Fibroblast of lung (primary cell): ENCODE results near the gene PHF2. TPM values are rescaled to one million over a fixed set of nuclear protein-coding genes. Genes with fewer than 3 reads are reported as not detected.

ENCODE experiments used
- DNase-seq, 2 donors: peaks; one replicate each; pipeline versions ENCODE4 v3.0.0 to v3.0.0-alpha.2; 2010; ENCODE audit warnings: low read depth in 2 of 2
- H2AFZ ChIP-seq: 2 replicates; pipeline ENCODE4 v1.5.1; 2012; ENCODE audit warnings: low read length, control low read depth, inconsistent platforms
- H3K27ac ChIP-seq: 2 replicates; pipeline ENCODE4 v1.5.1; 2011; ENCODE audit warnings: low read length, control low read depth; ENCODE audit not compliant: insufficient read depth
- H3K27me3 ChIP-seq: 2 replicates; pipeline ENCODE4 v1.5.1; 2011; ENCODE audit warnings: mild to moderate bottlenecking, low read length; ENCODE audit not compliant: control insufficient read depth, insufficient read depth
- H3K36me3 ChIP-seq: 2 replicates; pipeline ENCODE4 v1.5.1; 2011; ENCODE audit warnings: low read length; ENCODE audit not compliant: control insufficient read depth, insufficient read depth
- H3K4me1 ChIP-seq: 2 replicates; pipeline ENCODE4 v1.5.1; 2011; ENCODE audit warnings: low read length; ENCODE audit not compliant: control insufficient read depth, insufficient read depth; ENCODE audit errors: extremely low read depth
- H3K4me2 ChIP-seq: 2 replicates; pipeline ENCODE4 v1.5.1; 2011; ENCODE audit warnings: low read length, control low read depth; ENCODE audit not compliant: insufficient read depth; ENCODE audit errors: extremely low read depth
- H3K4me3 ChIP-seq, 4 experiments: fragments of 200-600 bp in 1 of 4; sonication (generic) in 1 of 4; replicated peaks in 1 of 4; 2 replicates each; pipeline ENCODE4 v1.5.1; 2011 to 2016; ENCODE audit warnings: low read length in 4 of 4, low read depth in 3 of 4, mild to moderate bottlenecking in 3 of 4, control low read depth in 2 of 4, inconsistent platforms in 1 of 4, mixed read lengths in 1 of 4; ENCODE audit not compliant: insufficient read depth in 1 of 4; ENCODE audit errors: control extremely low read depth in 1 of 4
- H3K79me2 ChIP-seq: 2 replicates; pipeline ENCODE4 v1.5.1; 2012; ENCODE audit warnings: mild to moderate bottlenecking, low read length, inconsistent platforms; ENCODE audit not compliant: control insufficient read depth, insufficient read depth
- H3K9ac ChIP-seq: 2 replicates; pipeline ENCODE4 v1.5.1; 2011; ENCODE audit warnings: mild to moderate bottlenecking, low read length, control low read depth; ENCODE audit not compliant: insufficient read depth
- H3K9me3 ChIP-seq: 2 replicates; pipeline ENCODE4 v1.5.1; 2012; ENCODE audit warnings: low read depth, low read length; ENCODE audit not compliant: control insufficient read depth, insufficient read depth
- H4K20me1 ChIP-seq: 2 replicates; pipeline ENCODE4 v1.5.1; 2011; ENCODE audit warnings: low read length; ENCODE audit not compliant: control insufficient read depth, insufficient read depth; ENCODE audit errors: extremely low read depth
- EZH2 ChIP-seq: IDR thresholded peaks from 2 replicates; pipeline ENCODE4 v1.5.1; 2012; ENCODE audit warnings: low read length, control low read depth, mild to moderate bottlenecking; ENCODE audit errors: missing control alignments
- polyA plus RNA-seq, 2 donors: library from polyadenylated mRNA; depleted of rRNA in 1 of 2; stranded (reverse) in 1 of 2; unstranded in 1 of 2; fragments of >200 nt; gene quantifications; 2 replicates each; pipeline ENCODE4 v1.2.1, GENCODE V29; 2011 to 2012; ENCODE audit warnings: missing spikeins in 1 of 2
- total RNA-seq: library from RNA; depleted of rRNA; stranded (reverse); fragments of >200 nt; gene quantifications from 2 replicates; pipeline ENCODE4 v1.2.1, GENCODE V29; 2014
- TF ChIP-seq, protein P1 (sequence below), 2 donors: IDR thresholded peaks in 1 of 2; conservative IDR thresholded peaks in 1 of 2; 1 replicate in 1 of 2; 2 replicates in 1 of 2; pipeline ENCODE4 v1.5.1; 2011 to 2012; ENCODE audit warnings: low read length in 2 of 2, control low read depth in 1 of 2, inconsistent platforms in 1 of 2, low read depth in 1 of 2, mild to moderate bottlenecking in 1 of 2

Gene PHF2
- total and polyA plus RNA-seq, 2 donors (not counting 1 experiment from before 2014, with no cell fraction given) = 9.2 to 13.4 TPM

DNA sequence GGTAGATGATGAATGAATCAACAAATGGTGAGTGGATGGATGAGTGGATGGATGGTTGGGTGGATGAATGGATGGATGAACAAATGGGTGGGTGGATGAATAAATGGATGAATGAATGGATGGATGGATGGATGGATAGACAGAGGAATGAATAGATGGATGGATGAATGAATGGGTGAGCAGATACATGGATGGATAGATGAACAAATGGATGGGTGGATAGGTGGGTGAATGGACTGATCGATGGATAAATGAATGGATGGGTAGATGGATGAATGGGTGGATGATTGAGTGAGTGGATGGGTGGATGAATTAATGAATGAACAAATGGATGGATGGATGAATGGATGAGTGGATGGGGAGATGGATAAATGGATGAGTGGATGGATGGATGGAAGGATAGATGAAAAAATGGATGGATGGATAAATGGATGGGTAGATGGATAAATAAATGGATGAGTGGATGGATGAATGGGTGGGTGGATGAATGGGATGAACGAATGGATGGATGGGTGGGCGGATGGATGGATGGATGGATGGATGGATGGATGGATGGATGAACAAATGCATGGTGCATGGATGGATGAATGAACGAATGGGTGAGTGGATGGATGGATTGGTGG lies 85.7 kb downstream of the PHF2 start:
- no peak for DNase-seq
- Histone ChIP-seq H3K9ac (no peak overlapping the region), H3K4me2 (no peak overlapping the region), H3K9me3 (no peaks in the 10 kb centered on the region), H3K27ac (no peak overlapping the region), H3K79me2 (no peaks in the 10 kb centered on the region), H3K4me3 (no peak overlapping the region), H3K27me3 (no peaks in the 10 kb centered on the region), H3K36me3 (peaks cover 1% of the 10 kb centered on the region), H4K20me1 (no peaks in the 10 kb centered on the region), H2AFZ (no peak overlapping the region), H3K4me1 (no peaks in the 10 kb centered on the region)
- no peak for TF ChIP-seq EZH2
- TF ChIP-seq, protein P1, sequence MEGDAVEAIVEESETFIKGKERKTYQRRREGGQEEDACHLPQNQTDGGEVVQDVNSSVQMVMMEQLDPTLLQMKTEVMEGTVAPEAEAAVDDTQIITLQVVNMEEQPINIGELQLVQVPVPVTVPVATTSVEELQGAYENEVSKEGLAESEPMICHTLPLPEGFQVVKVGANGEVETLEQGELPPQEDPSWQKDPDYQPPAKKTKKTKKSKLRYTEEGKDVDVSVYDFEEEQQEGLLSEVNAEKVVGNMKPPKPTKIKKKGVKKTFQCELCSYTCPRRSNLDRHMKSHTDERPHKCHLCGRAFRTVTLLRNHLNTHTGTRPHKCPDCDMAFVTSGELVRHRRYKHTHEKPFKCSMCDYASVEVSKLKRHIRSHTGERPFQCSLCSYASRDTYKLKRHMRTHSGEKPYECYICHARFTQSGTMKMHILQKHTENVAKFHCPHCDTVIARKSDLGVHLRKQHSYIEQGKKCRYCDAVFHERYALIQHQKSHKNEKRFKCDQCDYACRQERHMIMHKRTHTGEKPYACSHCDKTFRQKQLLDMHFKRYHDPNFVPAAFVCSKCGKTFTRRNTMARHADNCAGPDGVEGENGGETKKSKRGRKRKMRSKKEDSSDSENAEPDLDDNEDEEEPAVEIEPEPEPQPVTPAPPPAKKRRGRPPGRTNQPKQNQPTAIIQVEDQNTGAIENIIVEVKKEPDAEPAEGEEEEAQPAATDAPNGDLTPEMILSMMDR (conservative IDR thresholded peaks at IDR 0.05 in 1 of 2, IDR thresholded peaks at IDR 0.05 in 1 of 2; ENCODE audit: low read depth in 1 of 2, low read length in 2 of 2) = no peak

DNA sequence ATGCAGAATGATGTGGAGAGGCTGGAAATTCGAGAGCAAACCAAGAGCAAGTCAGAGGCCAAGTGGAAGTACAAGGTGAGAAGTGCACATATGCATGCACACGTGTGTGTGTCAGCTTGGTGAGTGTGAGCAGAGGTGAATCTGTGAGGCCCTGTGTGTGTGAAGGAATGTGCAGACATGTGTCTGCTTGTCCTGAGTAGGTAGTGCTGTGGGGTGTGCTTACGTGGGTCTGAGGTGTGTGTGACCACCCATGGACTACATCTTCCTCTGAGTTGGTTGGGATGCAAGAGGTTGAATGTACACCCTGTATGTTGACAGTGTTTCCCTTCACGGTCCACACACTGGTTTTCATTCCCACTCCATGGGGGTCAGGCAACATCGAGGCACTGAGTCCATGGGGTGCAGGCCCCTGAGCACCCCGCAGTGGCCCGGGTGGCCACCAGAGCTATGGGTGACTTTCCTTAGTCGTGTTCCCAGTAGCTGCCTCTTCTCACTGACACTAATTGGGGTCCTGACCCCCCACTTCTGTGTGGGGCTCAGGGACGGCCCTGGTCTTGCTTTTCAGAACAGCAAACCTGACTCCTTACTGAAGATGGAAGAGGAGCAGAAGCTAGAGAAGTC lies 86.7 kb downstream of the PHF2 start:
- Histone ChIP-seq H2AFZ (no peak overlapping the region), H3K4me1 (no peaks in the 10 kb centered on the region), H3K4me3 (no peak overlapping the region), H3K4me2 (no peak overlapping the region), H3K9me3 (no peaks in the 10 kb centered on the region), H4K20me1 (no peaks in the 10 kb centered on the region), H3K9ac (no peak overlapping the region), H3K27me3 (no peaks in the 10 kb centered on the region), H3K79me2 (no peaks in the 10 kb centered on the region), H3K27ac (no peak overlapping the region), H3K36me3 (peaks cover 1% of the 10 kb centered on the region)
- TF ChIP-seq, protein P1 (conservative IDR thresholded peaks at IDR 0.05 in 1 of 2, IDR thresholded peaks at IDR 0.05 in 1 of 2; ENCODE audit: low read depth in 1 of 2, low read length in 2 of 2) = no peak
- no peak for TF ChIP-seq EZH2
- DNase-seq = no peak

DNA sequence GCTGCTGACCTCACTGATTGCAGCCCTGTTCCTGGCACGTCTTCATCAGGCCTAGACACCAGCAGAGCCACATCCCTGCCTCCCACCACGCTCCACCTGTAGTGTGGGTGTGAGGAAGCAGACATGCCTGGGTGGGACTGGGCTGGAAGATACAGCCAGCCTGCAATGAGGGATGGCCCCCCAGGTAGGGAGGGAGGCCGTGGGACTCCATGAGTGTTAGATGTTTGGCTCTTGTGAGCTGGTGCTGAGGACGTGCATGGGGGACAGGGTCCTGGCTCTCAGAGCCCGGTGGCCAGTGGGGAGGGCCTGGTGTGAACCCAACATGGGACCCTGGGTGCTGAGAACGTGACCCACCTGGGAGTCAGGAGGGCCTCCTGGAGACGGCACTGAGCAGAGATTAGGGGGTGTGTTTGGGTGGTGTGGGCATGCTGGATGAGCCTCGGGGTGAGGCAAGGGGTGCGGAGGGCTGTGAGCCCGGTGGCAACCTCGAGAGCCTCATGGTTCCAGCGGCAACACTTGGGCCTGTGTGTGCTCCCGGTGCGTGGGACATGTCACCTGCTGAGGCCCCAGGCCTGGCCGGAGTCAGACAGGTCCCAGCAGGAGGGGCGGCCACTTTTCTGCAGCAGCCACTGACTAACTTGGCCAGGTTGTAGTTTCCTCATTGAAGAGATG lies 87.6 kb downstream of the PHF2 start:
- no peaks in the 10 kb centered on the region for H4K20me1 ChIP-seq
- H3K36me3 ChIP-seq = peaks cover 1% of the 10 kb centered on the region
- TF ChIP-seq, protein P1 (conservative IDR thresholded peaks at IDR 0.05 in 1 of 2, IDR thresholded peaks at IDR 0.05 in 1 of 2; ENCODE audit: low read depth in 1 of 2, low read length in 2 of 2) = no peak
- no peak for TF ChIP-seq EZH2
- no peaks in the 10 kb centered on the region for H3K79me2 ChIP-seq
- no peak overlapping the region for H3K4me3 ChIP-seq
- H3K27ac ChIP-seq = no peak overlapping the region
- no peak overlapping the region for H3K4me2 ChIP-seq
- DNase-seq = no peak
- H3K4me1 ChIP-seq = no peaks in the 10 kb centered on the region
- no peaks in the 10 kb centered on the region for H3K9me3 ChIP-seq
- no peaks in the 10 kb centered on the region for H3K27me3 ChIP-seq
- H2AFZ ChIP-seq = no peak overlapping the region
- H3K9ac ChIP-seq = no peak overlapping the region
